Keratinocyte (primary cell): ENCODE data around the gene VRK2.
"Not testable (repeated sequence)": the region's sequence is repeated elsewhere in the genome, so short reads cannot be mapped to it uniquely, and the experiment has no call there.

ENCODE experiments used
- EZH2 ChIP-seq: IDR thresholded peaks from one replicate; pipeline ENCODE4 v1.6.1; 2012; ENCODE audit warnings: inconsistent platforms, mild to moderate bottlenecking, low read length, moderate library complexity
- TF ChIP-seq, protein P1 (sequence below), 3 experiments: IDR thresholded peaks in 1 of 3; conservative IDR thresholded peaks in 1 of 3; optimal IDR thresholded peaks in 1 of 3; 2 replicates in 2 of 3; 3 replicates in 1 of 3; pipeline versions ENCODE3 to v1.5.1; 2011; ENCODE audit warnings: low read length in 3 of 3, mild to moderate bottlenecking in 3 of 3, moderate library complexity in 2 of 3, control low read depth in 1 of 3, inconsistent platforms in 1 of 3; ENCODE audit not compliant: insufficient read depth in 2 of 3; ENCODE audit errors: extremely low read depth in 1 of 3

- TF ChIP-seq, protein P1, sequence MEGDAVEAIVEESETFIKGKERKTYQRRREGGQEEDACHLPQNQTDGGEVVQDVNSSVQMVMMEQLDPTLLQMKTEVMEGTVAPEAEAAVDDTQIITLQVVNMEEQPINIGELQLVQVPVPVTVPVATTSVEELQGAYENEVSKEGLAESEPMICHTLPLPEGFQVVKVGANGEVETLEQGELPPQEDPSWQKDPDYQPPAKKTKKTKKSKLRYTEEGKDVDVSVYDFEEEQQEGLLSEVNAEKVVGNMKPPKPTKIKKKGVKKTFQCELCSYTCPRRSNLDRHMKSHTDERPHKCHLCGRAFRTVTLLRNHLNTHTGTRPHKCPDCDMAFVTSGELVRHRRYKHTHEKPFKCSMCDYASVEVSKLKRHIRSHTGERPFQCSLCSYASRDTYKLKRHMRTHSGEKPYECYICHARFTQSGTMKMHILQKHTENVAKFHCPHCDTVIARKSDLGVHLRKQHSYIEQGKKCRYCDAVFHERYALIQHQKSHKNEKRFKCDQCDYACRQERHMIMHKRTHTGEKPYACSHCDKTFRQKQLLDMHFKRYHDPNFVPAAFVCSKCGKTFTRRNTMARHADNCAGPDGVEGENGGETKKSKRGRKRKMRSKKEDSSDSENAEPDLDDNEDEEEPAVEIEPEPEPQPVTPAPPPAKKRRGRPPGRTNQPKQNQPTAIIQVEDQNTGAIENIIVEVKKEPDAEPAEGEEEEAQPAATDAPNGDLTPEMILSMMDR (optimal IDR thresholded peaks at IDR 0.05 in 1 of 3, IDR thresholded peaks at IDR 0.05 in 1 of 3, conservative IDR thresholded peaks at IDR 0.05 in 1 of 3; ENCODE audit: extremely low read depth in 1 of 3, insufficient read depth in 2 of 3, low read length in 3 of 3), result not testable (repeated sequence)
- TF ChIP-seq EZH2, result not testable (repeated sequence)
Measured at GRCh38 chr2:58177187-58177586, 130.6 kb downstream of the VRK2 start.
